GM06990 (cell line): ENCODE results near the gene MFAP3.

Experiments
- DNase-seq: peaks from one replicate; pipeline ENCODE4 v3.0.0-alpha.2; 2011; ENCODE audit not compliant: insufficient read length; ENCODE audit errors: extremely low read depth
- H3K27me3 ChIP-seq: replicated peaks from 2 replicates; pipeline ENCODE4 v1.6.0; 2011; ENCODE audit warnings: low read length; ENCODE audit not compliant: control insufficient read depth, insufficient read depth
- H3K36me3 ChIP-seq: 2 replicates; pipeline ENCODE4 v1.5.1; 2011; ENCODE audit warnings: low read length; ENCODE audit not compliant: control insufficient read depth, insufficient read depth
- H3K4me3 ChIP-seq: replicated peaks from 2 replicates; pipeline ENCODE4 v1.5.1; 2011; ENCODE audit warnings: low read depth, mild to moderate bottlenecking, control low read depth, low read length
- TF ChIP-seq, protein P1 (sequence below): IDR thresholded peaks from 2 replicates; pipeline ENCODE4 v1.5.1; 2011; ENCODE audit warnings: low read length, control low read depth, mild to moderate bottlenecking, inconsistent platforms; ENCODE audit not compliant: insufficient read depth, poor library complexity, severe bottlenecking

The MFAP3 gene

DNA sequence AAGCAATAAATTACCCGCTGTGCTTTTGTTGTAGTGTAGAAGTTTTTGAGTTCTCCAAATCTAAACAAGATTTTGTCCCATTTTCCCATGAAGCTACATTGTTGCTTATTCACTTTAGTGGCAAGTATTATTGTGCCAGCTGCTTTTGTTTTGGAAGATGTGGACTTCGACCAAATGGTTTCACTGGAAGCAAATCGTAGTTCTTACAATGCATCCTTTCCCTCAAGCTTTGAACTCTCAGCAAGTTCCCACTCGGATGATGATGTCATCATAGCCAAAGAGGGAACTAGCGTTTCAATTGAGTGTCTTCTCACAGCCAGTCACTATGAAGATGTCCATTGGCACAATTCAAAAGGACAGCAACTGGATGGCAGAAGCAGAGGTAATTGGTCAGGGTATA is 10.9 kb downstream of the MFAP3 start:
- H3K36me3 ChIP-seq: peaks cover 3% of the 10 kb centered on the region
- no peak overlapping the region for H3K4me3 ChIP-seq
- TF ChIP-seq, protein P1, sequence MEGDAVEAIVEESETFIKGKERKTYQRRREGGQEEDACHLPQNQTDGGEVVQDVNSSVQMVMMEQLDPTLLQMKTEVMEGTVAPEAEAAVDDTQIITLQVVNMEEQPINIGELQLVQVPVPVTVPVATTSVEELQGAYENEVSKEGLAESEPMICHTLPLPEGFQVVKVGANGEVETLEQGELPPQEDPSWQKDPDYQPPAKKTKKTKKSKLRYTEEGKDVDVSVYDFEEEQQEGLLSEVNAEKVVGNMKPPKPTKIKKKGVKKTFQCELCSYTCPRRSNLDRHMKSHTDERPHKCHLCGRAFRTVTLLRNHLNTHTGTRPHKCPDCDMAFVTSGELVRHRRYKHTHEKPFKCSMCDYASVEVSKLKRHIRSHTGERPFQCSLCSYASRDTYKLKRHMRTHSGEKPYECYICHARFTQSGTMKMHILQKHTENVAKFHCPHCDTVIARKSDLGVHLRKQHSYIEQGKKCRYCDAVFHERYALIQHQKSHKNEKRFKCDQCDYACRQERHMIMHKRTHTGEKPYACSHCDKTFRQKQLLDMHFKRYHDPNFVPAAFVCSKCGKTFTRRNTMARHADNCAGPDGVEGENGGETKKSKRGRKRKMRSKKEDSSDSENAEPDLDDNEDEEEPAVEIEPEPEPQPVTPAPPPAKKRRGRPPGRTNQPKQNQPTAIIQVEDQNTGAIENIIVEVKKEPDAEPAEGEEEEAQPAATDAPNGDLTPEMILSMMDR: no peak
- DNase-seq: no peak
- H3K27me3 ChIP-seq: no peaks in the 10 kb centered on the region

DNA sequence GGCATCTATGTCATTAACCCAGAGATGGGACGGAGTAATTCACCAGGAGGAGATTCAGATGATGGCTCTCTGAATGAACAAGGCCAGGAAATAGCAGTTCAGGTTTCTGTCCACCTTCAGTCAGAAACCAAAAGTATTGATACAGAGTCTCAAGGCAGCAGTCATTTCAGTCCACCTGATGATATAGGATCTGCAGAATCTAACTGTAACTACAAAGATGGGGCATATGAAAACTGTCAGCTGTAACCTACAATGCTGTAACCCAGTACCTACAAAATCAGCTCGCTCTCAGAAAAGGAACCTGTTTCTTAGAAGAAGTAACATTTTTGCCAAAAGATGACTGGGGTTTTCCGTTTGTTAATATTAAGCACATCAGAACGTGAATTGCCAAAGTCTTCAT is 14.7 kb downstream of the MFAP3 start:
- no peak for DNase-seq
- TF ChIP-seq, protein P1: no peak
- H3K4me3 ChIP-seq: no peak overlapping the region
- peaks cover 1% of the 10 kb centered on the region for H3K36me3 ChIP-seq
- H3K27me3 ChIP-seq: no peaks in the 10 kb centered on the region

DNA sequence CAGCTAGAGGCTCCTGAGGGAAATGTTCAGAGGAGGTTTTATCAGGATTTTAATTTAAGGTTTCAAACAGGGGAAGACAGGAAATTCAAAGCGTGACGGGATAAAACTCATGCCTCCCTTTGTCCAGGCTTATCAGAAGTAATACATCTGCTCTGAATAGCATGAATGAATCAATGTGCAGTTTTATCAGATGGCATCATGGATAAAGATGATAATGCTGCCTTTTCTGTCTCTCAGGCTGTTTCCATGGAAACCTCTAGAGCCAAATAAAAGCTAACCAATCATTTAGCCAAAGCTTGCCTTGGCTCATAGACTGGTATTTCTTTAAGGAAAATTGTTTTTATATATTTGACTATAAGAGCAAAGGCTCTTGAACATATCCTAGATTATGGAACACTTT is 16.4 kb downstream of the MFAP3 start:
- Histone ChIP-seq H3K4me3 (no peak overlapping the region), H3K36me3 (peaks cover 1% of the 10 kb centered on the region), H3K27me3 (no peaks in the 10 kb centered on the region)
- TF ChIP-seq, protein P1: no peak
- no peak for DNase-seq

DNA sequence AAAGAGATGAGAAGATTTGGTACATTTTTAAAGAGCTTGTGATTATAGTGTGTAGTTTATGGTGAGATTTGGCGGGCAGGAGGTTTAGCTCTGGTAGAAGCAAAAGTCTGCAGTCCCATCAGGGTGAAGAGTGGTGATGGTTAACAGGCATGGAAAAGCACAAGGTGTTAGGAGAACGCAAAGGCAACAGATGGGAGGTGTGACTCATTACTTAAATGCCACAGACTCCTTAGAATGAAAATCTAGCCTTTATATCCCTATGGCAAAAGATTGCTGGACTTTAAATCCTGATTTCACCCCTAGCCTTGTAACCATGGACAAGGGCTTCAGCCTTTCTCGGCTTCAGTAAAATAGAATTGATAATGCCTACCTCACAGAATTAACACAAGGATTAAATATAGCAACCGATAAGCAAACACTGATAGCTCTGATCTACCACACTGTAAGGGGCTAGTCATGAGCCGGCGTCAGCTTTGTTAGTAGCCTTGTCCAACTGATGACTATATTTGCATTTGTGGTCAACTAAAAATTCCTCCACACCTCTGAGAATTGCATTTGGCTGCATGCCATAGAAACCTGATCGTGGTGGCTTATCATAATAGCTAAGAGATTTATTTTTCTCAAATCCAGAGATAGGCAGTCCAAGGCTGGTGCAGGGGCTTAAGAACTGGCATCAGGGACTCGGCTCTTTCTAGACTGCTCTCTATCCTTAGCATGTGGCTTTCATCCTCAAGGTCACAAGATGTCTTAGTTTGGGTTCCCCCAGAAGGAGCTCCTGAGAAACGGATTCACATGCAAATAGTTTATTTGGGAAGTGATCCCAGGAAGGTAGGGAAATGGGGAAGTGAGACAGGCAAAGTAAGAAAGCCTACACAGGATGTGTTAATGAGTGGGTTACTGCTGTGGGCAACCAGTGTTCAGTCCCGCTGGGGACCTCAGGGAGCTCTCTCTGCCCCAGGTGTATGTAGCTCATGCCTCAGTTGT is 19.6 kb downstream of the MFAP3 start:
- peak; percentile 25 for DNase-seq
- TF ChIP-seq, protein P1: no peak
- no peaks in the 10 kb centered on the region for H3K27me3 ChIP-seq
- peaks cover 1% of the 10 kb centered on the region for H3K36me3 ChIP-seq
- H3K4me3 ChIP-seq: no peak overlapping the region

DNA sequence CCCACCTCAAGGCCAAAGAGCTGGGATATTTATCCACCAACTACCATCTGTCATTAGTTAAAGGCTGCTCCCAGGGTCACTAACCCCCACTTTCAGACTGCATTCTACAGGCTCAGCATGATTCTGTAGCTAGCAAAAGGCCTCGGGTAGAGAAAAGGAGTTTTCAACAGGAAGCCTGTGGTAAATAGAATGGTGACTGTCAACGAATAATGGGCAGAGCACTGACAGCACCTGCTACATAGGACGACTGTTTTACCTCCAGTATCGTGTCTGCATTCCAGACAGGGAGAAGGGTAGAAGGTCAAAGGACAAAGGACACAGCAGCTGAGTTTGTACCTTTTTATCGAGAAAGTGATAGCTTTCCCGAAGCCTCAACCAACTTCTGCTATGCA is 20.3 kb downstream of the MFAP3 start:
- peaks cover 1% of the 10 kb centered on the region for H3K36me3 ChIP-seq
- TF ChIP-seq, protein P1: no peak
- DNase-seq: peak; percentile 18
- no peak overlapping the region for H3K4me3 ChIP-seq
- no peaks in the 10 kb centered on the region for H3K27me3 ChIP-seq
